ENCODE measurements around the gene DLG2. TPM values are rescaled to one million over a fixed set of nuclear protein-coding genes. Genes with fewer than 3 reads are reported as not detected.

DLG2 gene
- total RNA-seq, 3 donors from 2014 or later (not counting 1 experiment from before 2014, with no cell fraction given), result 1.7 to 2.9 (median 2.2) TPM

DNA sequence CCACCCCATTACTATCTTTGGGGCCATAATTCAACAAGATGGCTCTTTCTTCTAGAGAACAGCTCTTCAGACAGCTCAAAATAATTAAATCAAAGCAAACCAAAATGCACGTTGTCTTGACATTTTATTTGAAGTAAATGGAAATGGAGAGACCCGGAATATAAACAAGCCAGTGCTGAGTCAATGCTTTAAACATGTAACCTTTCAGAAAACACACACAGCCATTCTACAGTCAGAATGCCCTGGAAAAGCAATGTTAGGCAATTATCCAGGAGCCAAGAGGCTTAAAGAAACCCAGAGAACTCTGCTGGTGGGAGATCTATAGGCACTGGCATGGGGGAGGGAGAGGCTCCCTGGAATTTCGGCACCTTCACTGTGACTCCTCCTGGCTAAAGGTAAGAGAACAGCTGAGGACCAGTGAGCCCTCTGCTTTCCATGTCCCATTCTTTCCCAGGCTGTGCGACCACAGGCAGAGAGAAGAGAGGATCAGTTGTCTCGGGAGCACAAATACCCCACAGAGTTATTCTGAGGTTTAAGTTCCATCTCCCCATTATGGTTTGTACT is 2086.9 kb downstream of the DLG2 start:
- no peaks in the 10 kb centered on the region for H3K36me3 ChIP-seq (ENCODE audit: control insufficient read depth, insufficient read depth, low read length)
- WGBS (ENCODE audit: insufficient coverage), result 77% methylated on average over 3 of the region's 5 CpGs

DNA sequence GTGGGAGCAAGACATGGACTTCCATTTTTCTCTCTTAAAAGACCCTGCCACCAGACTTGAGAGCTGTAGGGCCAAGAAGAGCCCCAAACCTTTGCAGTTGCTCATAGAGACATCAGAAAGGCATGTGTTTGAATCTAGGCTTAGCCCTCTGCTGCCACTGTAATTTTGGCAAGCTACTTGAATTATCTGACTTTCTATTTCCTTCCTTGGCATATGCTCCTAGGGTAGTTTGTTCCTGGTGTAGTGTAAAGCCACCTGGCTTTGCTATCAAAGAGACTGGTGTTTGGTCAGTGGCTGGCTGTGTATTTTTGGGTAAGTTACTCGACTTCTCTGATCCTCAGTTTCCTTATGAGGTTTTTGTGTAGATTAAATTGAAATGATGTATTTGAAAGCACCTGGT is 2088.9 kb downstream of the DLG2 start:
- DNase-seq (no peak), ATAC-seq (no peak)
- Histone ChIP-seq H3K27ac (ENCODE audit: low read length) (no peak overlapping the region), H3K27me3 (ENCODE audit: control insufficient read depth, insufficient read depth, low read length) (no peaks in the 10 kb centered on the region), H3K36me3 (ENCODE audit: control insufficient read depth, insufficient read depth, low read length) (no peaks in the 10 kb centered on the region), H3K4me1 (ENCODE audit: control insufficient read depth, insufficient read depth, low read length) (no peaks in the 10 kb centered on the region), H3K4me3 (ENCODE audit: low read length) (no peak overlapping the region), H3K9me3 (ENCODE audit: control insufficient read depth, insufficient read depth, low read length) (no peaks in the 10 kb centered on the region)
- intact Hi-C loops (cut with micrococcal nuclease), result no loop called here
- 61% methylated on average over 1 of the region's 1 CpG for WGBS (ENCODE audit: insufficient coverage)
- Mint-ChIP-seq H3K4me1 (no peaks in the 10 kb centered on the region), H3K9me3 (no peaks in the 10 kb centered on the region), H3K27me3 (ENCODE audit: low read depth in 2 of 2) (peaks cover 0 to 2% of the 10 kb centered on the region in 2 donors), H3K4me3 (no peak overlapping the region), H3K36me3 (no peaks in the 10 kb centered on the region), H3K27ac (no peak overlapping the region)
- TF ChIP-seq, protein P1, sequence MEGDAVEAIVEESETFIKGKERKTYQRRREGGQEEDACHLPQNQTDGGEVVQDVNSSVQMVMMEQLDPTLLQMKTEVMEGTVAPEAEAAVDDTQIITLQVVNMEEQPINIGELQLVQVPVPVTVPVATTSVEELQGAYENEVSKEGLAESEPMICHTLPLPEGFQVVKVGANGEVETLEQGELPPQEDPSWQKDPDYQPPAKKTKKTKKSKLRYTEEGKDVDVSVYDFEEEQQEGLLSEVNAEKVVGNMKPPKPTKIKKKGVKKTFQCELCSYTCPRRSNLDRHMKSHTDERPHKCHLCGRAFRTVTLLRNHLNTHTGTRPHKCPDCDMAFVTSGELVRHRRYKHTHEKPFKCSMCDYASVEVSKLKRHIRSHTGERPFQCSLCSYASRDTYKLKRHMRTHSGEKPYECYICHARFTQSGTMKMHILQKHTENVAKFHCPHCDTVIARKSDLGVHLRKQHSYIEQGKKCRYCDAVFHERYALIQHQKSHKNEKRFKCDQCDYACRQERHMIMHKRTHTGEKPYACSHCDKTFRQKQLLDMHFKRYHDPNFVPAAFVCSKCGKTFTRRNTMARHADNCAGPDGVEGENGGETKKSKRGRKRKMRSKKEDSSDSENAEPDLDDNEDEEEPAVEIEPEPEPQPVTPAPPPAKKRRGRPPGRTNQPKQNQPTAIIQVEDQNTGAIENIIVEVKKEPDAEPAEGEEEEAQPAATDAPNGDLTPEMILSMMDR (IDR thresholded peaks at IDR 0.05), result no peak

More for the DNA sequence above, 2086.9 kb downstream of the DLG2 start:
- Mint-ChIP-seq H3K27me3 (ENCODE audit: low read depth in 2 of 2) (peaks cover 0 to 2% of the 10 kb centered on the region in 2 donors), H3K4me3 (no peak overlapping the region), H3K36me3 (no peaks in the 10 kb centered on the region), H3K9me3 (no peaks in the 10 kb centered on the region), H3K4me1 (no peaks in the 10 kb centered on the region), H3K27ac (no peak overlapping the region)
- intact Hi-C loops (cut with micrococcal nuclease), result no loop called here
- Histone ChIP-seq H3K27ac (ENCODE audit: low read length) (no peak overlapping the region), H3K9me3 (ENCODE audit: control insufficient read depth, insufficient read depth, low read length) (no peaks in the 10 kb centered on the region), H3K4me1 (ENCODE audit: control insufficient read depth, insufficient read depth, low read length) (no peaks in the 10 kb centered on the region), H3K27me3 (ENCODE audit: control insufficient read depth, insufficient read depth, low read length) (no peaks in the 10 kb centered on the region), H3K4me3 (ENCODE audit: low read length) (no peak overlapping the region)
- TF ChIP-seq, protein P1 (IDR thresholded peaks at IDR 0.05), result no peak
- DNase-seq, result no peak
- no peak for ATAC-seq

DNA sequence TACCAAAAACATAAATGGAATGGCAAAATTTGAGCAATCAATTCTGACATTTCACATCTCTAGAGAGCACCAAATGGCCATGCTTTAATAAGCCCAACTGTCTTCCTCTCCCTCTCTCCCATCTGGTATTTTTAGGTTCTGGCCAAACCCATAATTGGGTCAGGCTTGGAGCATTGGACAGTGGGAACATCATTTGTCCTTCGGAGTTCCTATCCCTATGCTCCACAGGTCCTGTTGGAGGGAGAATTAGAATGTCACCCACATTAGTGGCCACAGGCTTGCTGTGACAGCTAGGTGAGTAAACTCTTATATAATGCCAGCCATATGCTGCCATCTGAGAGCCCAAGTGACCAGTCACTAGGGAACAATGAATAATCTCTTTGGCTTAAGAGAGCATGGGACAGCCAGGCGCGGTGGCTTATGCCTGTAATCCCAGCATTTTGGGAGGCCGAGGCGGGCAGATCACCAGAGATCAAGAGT is 2090.0 kb downstream of the DLG2 start:
- intact Hi-C loops (cut with micrococcal nuclease), result no loop called here
- H3K9me3 ChIP-seq (ENCODE audit: control insufficient read depth, insufficient read depth, low read length), result no peaks in the 10 kb centered on the region
- 93% methylated on average over 4 of the region's 5 CpGs for WGBS (ENCODE audit: insufficient coverage)
- no peak overlapping the region for H3K4me3 ChIP-seq (ENCODE audit: low read length)
- Mint-ChIP-seq H3K4me1 (no peaks in the 10 kb centered on the region), H3K27me3 (ENCODE audit: low read depth in 2 of 2) (peaks cover 0 to 2% of the 10 kb centered on the region in 2 donors), H3K27ac (no peak overlapping the region), H3K36me3 (no peaks in the 10 kb centered on the region), H3K9me3 (peaks cover 3 to 4% of the 10 kb centered on the region in 2 donors), H3K4me3 (no peak overlapping the region)
- H3K27me3 ChIP-seq (ENCODE audit: control insufficient read depth, insufficient read depth, low read length), result no peaks in the 10 kb centered on the region
- H3K27ac ChIP-seq (ENCODE audit: low read length), result no peak overlapping the region
- no peak for ATAC-seq
- no peak for DNase-seq
- H3K36me3 ChIP-seq (ENCODE audit: control insufficient read depth, insufficient read depth, low read length), result no peaks in the 10 kb centered on the region
- TF ChIP-seq, protein P1 (IDR thresholded peaks at IDR 0.05), result no peak
- no peaks in the 10 kb centered on the region for H3K4me1 ChIP-seq (ENCODE audit: control insufficient read depth, insufficient read depth, low read length)

DNA sequence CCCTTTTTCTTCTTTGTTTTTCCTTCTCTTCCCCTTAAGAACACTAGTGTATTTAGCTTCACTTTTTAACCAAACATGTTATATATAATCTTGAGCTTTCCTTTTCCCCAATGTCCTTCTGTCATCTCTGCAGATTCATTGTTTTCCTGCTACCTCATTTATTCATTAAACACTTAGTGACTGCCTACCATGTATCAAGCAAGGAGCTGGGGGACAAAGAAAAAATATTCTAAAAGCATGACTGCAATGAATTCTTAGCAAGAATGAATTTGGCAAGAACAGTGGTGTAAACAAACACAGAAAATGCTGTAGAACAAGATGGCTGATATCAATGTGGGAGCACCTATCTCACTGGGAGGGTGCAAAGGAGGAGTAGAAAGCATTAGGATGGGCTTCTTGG is 2094.0 kb downstream of the DLG2 start:
- H3K9me3 Mint-ChIP-seq, result peaks cover 3 to 10% of the 10 kb centered on the region in 2 donors
- no peak overlapping the region for H3K4me3 Mint-ChIP-seq
- no peaks in the 10 kb centered on the region for H3K27me3 ChIP-seq (ENCODE audit: control insufficient read depth, insufficient read depth, low read length)
- intact Hi-C loops (cut with micrococcal nuclease), result no loop called here
- H3K27me3 Mint-ChIP-seq (ENCODE audit: low read depth in 2 of 2), result no peaks in the 10 kb centered on the region
- no peaks in the 10 kb centered on the region for H3K9me3 ChIP-seq (ENCODE audit: control insufficient read depth, insufficient read depth, low read length)
- no peak overlapping the region for H3K27ac ChIP-seq (ENCODE audit: low read length)
- DNase-seq (no peak), ATAC-seq (no peak)
- TF ChIP-seq, protein P1 (IDR thresholded peaks at IDR 0.05), result no peak
- no peak overlapping the region for H3K4me3 ChIP-seq (ENCODE audit: low read length)
- H3K4me1 ChIP-seq (ENCODE audit: control insufficient read depth, insufficient read depth, low read length), result no peaks in the 10 kb centered on the region
- H3K36me3 Mint-ChIP-seq, result no peaks in the 10 kb centered on the region
- no peaks in the 10 kb centered on the region for H3K36me3 ChIP-seq (ENCODE audit: control insufficient read depth, insufficient read depth, low read length)
- no peaks in the 10 kb centered on the region for H3K4me1 Mint-ChIP-seq
- no peak overlapping the region for H3K27ac Mint-ChIP-seq
